Fibroblast of the aortic adventitia (primary cell): ENCODE results near the gene IDH3B. TPM values are rescaled to one million over a fixed set of nuclear protein-coding genes. Genes with fewer than 3 reads are reported as not detected.

Experiments
- DNase-seq: peaks from one replicate; pipeline ENCODE4 v3.0.0-alpha.2; 2010; ENCODE audit warnings: low read depth
- H3K4me3 ChIP-seq: 2 replicates; pipeline ENCODE4 v1.5.1; 2011; ENCODE audit warnings: low read depth, mild to moderate bottlenecking, control low read depth, low read length, moderate library complexity
- CTCF ChIP-seq: IDR thresholded peaks from 2 replicates; pipeline ENCODE4 v1.5.1; 2011; ENCODE audit warnings: mild to moderate bottlenecking, low read length, control low read depth, inconsistent platforms; ENCODE audit not compliant: insufficient read depth
- total RNA-seq: library from RNA; depleted of rRNA; stranded (reverse); fragments of >200 nt; gene quantifications from 2 replicates; pipeline ENCODE4 v1.2.3, GENCODE V29; 2012; ENCODE audit warnings: low replicate concordance

IDH3B gene
- total RNA-seq, 1 donor: 64.3 TPM

GRCh38 chr20:2619337-2619736 is 44.7 kb downstream of the IDH3B start:
- no peak overlapping the region for H3K4me3 ChIP-seq
- DNase-seq: no peak
- no peak for TF ChIP-seq CTCF

GRCh38 chr20:2618815-2619214 is 45.2 kb downstream of the IDH3B start:
- no peak overlapping the region for H3K4me3 ChIP-seq
- no peak for TF ChIP-seq CTCF
- DNase-seq: no peak

- TF ChIP-seq CTCF: no peak
- no peak for DNase-seq
- no peak overlapping the region for H3K4me3 ChIP-seq
Observed at GRCh38 chr20:2617099-2617714, 46.8 kb downstream of the IDH3B start.

GRCh38 chr20:2616634-2617033 is 47.4 kb downstream of the IDH3B start:
- no peak overlapping the region for H3K4me3 ChIP-seq
- no peak for TF ChIP-seq CTCF
- DNase-seq: no peak

GRCh38 chr20:2612073-2612472 is 51.9 kb downstream of the IDH3B start:
- TF ChIP-seq CTCF: no peak
- no peak for DNase-seq

GRCh38 chr20:2610941-2611720 is 52.9 kb downstream of the IDH3B start:
- TF ChIP-seq CTCF: no peak
- no peak overlapping the region for H3K4me3 ChIP-seq
- DNase-seq: no peak

More at GRCh38 chr20:2612073-2612472, 51.9 kb downstream of the IDH3B start:
- H3K4me3 ChIP-seq: no peak overlapping the region
